Measurements from ENCODE around the gene MYRIP. TPM values are rescaled to one million over a fixed set of nuclear protein-coding genes. Genes with fewer than 3 reads are reported as not detected.

MYRIP gene
- total RNA-seq, 1 donor from 2014 or later = 5.9 TPM

DNA sequence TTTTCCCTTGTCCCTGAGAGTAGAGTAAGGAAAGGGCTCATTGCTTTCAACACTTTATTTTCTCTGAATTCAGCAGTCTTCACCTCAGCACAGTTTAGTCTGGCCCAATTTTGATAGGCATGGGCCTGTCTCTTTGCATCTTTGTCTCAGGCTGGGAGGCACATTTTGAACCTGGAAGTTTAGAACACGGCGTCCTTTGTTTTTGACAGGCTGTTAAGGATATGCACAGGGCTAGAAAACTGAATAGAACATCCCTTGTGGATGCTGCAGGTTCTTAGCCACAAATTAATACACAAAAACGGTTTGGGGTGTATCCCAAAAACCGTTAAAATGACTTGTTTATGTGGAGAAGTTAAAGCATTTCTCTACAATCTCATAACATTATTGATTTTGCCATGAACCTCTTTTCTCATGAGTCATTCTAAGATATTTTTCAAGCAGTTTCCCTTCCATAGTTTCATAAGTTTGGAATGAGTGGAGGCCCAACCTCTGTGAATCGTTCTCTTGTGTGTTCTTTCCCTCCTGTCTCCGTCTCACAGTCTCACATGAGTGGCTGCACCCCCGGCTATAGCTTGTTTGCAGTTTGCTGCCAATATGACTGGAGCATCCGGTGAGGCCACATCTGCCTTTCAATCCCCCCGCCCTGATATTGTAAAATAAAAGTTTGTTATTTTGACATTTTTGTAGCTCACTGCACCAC lies 307.2 kb downstream of the MYRIP start:
- Histone ChIP-seq H3K27ac (no peak overlapping the region), H3K36me3 (no peaks in the 10 kb centered on the region), H3K27me3 (no peaks in the 10 kb centered on the region), H3K4me1 (no peaks in the 10 kb centered on the region), H3K9me3 (no peaks in the 10 kb centered on the region), H3K4me3 (no peak overlapping the region)
- intact Hi-C loops (cut with DNase I) = no loop called here
- TF ChIP-seq, protein P1, sequence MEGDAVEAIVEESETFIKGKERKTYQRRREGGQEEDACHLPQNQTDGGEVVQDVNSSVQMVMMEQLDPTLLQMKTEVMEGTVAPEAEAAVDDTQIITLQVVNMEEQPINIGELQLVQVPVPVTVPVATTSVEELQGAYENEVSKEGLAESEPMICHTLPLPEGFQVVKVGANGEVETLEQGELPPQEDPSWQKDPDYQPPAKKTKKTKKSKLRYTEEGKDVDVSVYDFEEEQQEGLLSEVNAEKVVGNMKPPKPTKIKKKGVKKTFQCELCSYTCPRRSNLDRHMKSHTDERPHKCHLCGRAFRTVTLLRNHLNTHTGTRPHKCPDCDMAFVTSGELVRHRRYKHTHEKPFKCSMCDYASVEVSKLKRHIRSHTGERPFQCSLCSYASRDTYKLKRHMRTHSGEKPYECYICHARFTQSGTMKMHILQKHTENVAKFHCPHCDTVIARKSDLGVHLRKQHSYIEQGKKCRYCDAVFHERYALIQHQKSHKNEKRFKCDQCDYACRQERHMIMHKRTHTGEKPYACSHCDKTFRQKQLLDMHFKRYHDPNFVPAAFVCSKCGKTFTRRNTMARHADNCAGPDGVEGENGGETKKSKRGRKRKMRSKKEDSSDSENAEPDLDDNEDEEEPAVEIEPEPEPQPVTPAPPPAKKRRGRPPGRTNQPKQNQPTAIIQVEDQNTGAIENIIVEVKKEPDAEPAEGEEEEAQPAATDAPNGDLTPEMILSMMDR (IDR thresholded peaks at IDR 0.05) = no peak
- DNase-seq (no peak), ATAC-seq (no peak)

GRCh38 chr3:40118091-40118490 lies 308.7 kb downstream of the MYRIP start:
- ATAC-seq = no peak
- DNase-seq = no peak

GRCh38 chr3:40120067-40120692 lies 310.8 kb downstream of the MYRIP start:
- no peak for DNase-seq

More at GRCh38 chr3:40118091-40118490, 308.7 kb downstream of the MYRIP start:
- no peaks in the 10 kb centered on the region for H3K4me1 ChIP-seq
- H3K27ac ChIP-seq = no peak overlapping the region
- H3K36me3 ChIP-seq = no peaks in the 10 kb centered on the region
- H3K4me3 ChIP-seq = no peak overlapping the region
- no peaks in the 10 kb centered on the region for H3K27me3 ChIP-seq
- intact Hi-C loops (cut with DNase I) = no loop called here
- TF ChIP-seq, protein P1 (IDR thresholded peaks at IDR 0.05) = no peak
- no peaks in the 10 kb centered on the region for H3K9me3 ChIP-seq

GRCh38 chr3:40120806-40121205 lies 311.4 kb downstream of the MYRIP start:
- intact Hi-C loops (cut with DNase I) = no loop called here
- ATAC-seq = no peak
- DNase-seq = no peak

More at GRCh38 chr3:40120067-40120692, 310.8 kb downstream of the MYRIP start:
- ATAC-seq = no peak
- no peaks in the 10 kb centered on the region for H3K36me3 ChIP-seq
- TF ChIP-seq, protein P1 (IDR thresholded peaks at IDR 0.05) = no peak
- no peaks in the 10 kb centered on the region for H3K9me3 ChIP-seq
- no peaks in the 10 kb centered on the region for H3K4me1 ChIP-seq
- no peak overlapping the region for H3K27ac ChIP-seq
- H3K27me3 ChIP-seq = no peaks in the 10 kb centered on the region
- intact Hi-C loops (cut with DNase I) = no loop called here
- H3K4me3 ChIP-seq = no peak overlapping the region

DNA sequence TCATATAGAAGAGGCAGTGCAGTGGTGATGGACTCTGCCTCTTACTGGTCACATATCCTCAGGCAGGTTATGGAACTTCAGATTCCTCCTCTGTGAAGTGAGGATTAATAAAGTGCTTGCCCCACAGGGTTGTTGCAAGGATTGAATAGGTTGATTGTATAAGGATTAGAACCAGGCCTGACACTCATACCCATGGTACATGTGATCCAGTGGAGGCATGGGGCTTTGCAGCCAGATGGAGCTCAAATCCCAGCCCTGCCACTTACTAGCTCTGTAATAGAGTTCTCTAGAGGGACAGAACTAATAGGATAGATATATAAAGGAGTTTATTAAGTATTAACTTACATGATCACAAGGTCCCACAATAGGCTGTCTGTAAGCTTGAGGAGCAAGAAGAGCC lies 315.5 kb downstream of the MYRIP start:
- Histone ChIP-seq H3K36me3 (no peaks in the 10 kb centered on the region), H3K4me1 (no peaks in the 10 kb centered on the region), H3K9me3 (no peaks in the 10 kb centered on the region), H3K27ac (no peak overlapping the region), H3K27me3 (no peaks in the 10 kb centered on the region), H3K4me3 (no peak overlapping the region)
- TF ChIP-seq, protein P1 (IDR thresholded peaks at IDR 0.05) = no peak
- ATAC-seq = no peak
- intact Hi-C loops (cut with DNase I) = no loop called here
- DNase-seq = no peak

More at GRCh38 chr3:40120806-40121205, 311.4 kb downstream of the MYRIP start:
- TF ChIP-seq, protein P1 (IDR thresholded peaks at IDR 0.05) = no peak
- no peaks in the 10 kb centered on the region for H3K36me3 ChIP-seq
- no peaks in the 10 kb centered on the region for H3K27me3 ChIP-seq
- no peak overlapping the region for H3K27ac ChIP-seq
- no peak overlapping the region for H3K4me3 ChIP-seq
- H3K4me1 ChIP-seq = no peaks in the 10 kb centered on the region
- H3K9me3 ChIP-seq = no peaks in the 10 kb centered on the region

Measured in upper lobe of right lung (tissue), 1 donor.